GM23338 (cell line): ENCODE results near the gene CCDC63. TPM values are rescaled to one million over a fixed set of nuclear protein-coding genes. Genes with fewer than 3 reads are reported as not detected.
"Not testable (repeated sequence)": the region's sequence is repeated elsewhere in the genome, so short reads cannot be mapped to it uniquely, and the experiment has no call there.

ENCODE experiments used
- ATAC-seq: fragments of 200-7000 bp; cut with Tn5 transposase; 3 replicates; pipeline ENCODE4 v1.9.1; 2020
- DNase-seq: peaks from one replicate; pipeline ENCODE4 v3.0.0-alpha.2; 2015; ENCODE audit warnings: low spot score
- H2AFZ ChIP-seq: fragments of 200-600 bp; sonication (generic); 2 replicates; pipeline ENCODE4 v1.8.0; 2016; ENCODE audit warnings: antibody characterized with exemption, mild to moderate bottlenecking, moderate library complexity
- H3F3A ChIP-seq: fragments of 200-600 bp; sonication (generic); replicated peaks from 2 replicates; pipeline ENCODE4 v1.8.0; 2017; ENCODE audit warnings: antibody characterized with exemption, mixed run types, low read depth
- H3K27ac ChIP-seq: fragments of 200-600 bp; sonication (generic); 2 replicates; pipeline ENCODE4 v1.6.1; 2016; ENCODE audit warnings: low read depth
- H3K27me3 ChIP-seq: fragments of 200-600 bp; sonication (generic); 2 replicates; pipeline ENCODE4 v1.8.0; 2016; ENCODE audit warnings: mild to moderate bottlenecking, mixed run types, moderate library complexity; ENCODE audit not compliant: insufficient read depth
- H3K36me3 ChIP-seq: fragments of 200-600 bp; sonication (generic); 2 replicates; pipeline ENCODE4 v1.8.0; 2016; ENCODE audit warnings: mild to moderate bottlenecking; ENCODE audit not compliant: insufficient read depth
- H3K4me1 ChIP-seq: fragments of 200-600 bp; sonication (generic); 2 replicates; pipeline ENCODE4 v1.8.0; 2016; ENCODE audit warnings: mild to moderate bottlenecking, moderate library complexity; ENCODE audit not compliant: insufficient read depth
- H3K4me2 ChIP-seq: fragments of 200-600 bp; sonication (generic); 2 replicates; pipeline ENCODE4 v1.7.1; 2017; ENCODE audit warnings: mixed run types
- H3K4me3 ChIP-seq: fragments of 200-600 bp; sonication (generic); 2 replicates; pipeline ENCODE4 v1.6.1; 2016; ENCODE audit warnings: mixed run types
- H3K79me2 ChIP-seq: fragments of 200-600 bp; sonication (generic); replicated peaks from 2 replicates; pipeline ENCODE4 v1.8.0; 2017; ENCODE audit warnings: mild to moderate bottlenecking; ENCODE audit not compliant: insufficient read depth
- H3K9me2 ChIP-seq: fragments of 200-600 bp; sonication (generic); 2 replicates; pipeline ENCODE4 v1.8.0; 2017; ENCODE audit not compliant: insufficient read depth
- H4K20me1 ChIP-seq: fragments of 200-600 bp; sonication (generic); replicated peaks from 2 replicates; pipeline ENCODE4 v1.8.0; 2017; ENCODE audit warnings: mild to moderate bottlenecking; ENCODE audit not compliant: insufficient read depth
- H3K27ac Mint-ChIP-seq: 2 replicates; pipeline ENCODE4 v1.8.0; 2020; ENCODE audit warnings: inconsistent platforms, mild to moderate bottlenecking, moderate library complexity, mixed read lengths
- H3K27me3 Mint-ChIP-seq: 3 replicates; pipeline ENCODE4 v1.8.0; 2022; ENCODE audit warnings: low read depth, mild to moderate bottlenecking, moderate library complexity, mixed read lengths, inconsistent platforms; ENCODE audit not compliant: insufficient read depth, poor library complexity
- H3K36me3 Mint-ChIP-seq: 3 replicates; pipeline ENCODE4 v1.8.0; 2021; ENCODE audit warnings: low read depth, mild to moderate bottlenecking, inconsistent platforms, moderate library complexity, mixed read lengths
- H3K4me1 Mint-ChIP-seq: 3 replicates; pipeline ENCODE4 v1.8.0; 2020; ENCODE audit warnings: mild to moderate bottlenecking, inconsistent platforms, mixed read lengths
- H3K4me3 Mint-ChIP-seq: 3 replicates; pipeline ENCODE4 v1.8.0; 2021; ENCODE audit warnings: moderate library complexity, mild to moderate bottlenecking, inconsistent platforms, mixed read lengths
- H3K9me3 Mint-ChIP-seq: 3 replicates; pipeline ENCODE4 v1.8.0; 2020; ENCODE audit warnings: moderate library complexity, mild to moderate bottlenecking, inconsistent platforms, mixed read lengths
- CREB1 ChIP-seq: fragments of 250-450 bp; sonication (Bioruptor Pico); IDR thresholded peaks from 2 replicates; pipeline ENCODE4 v1.5.0; 2020; ENCODE audit warnings: low read depth, mild to moderate bottlenecking, moderate library complexity
- ETS1 ChIP-seq: IDR thresholded peaks from 2 replicates; pipeline ENCODE4 v1.6.1; 2016; ENCODE audit warnings: antibody characterized with exemption
- EZH2 ChIP-seq: fragments of 200-600 bp; sonication (generic); IDR thresholded peaks from one replicate; pipeline ENCODE4 v1.8.0; 2017; ENCODE audit warnings: antibody characterized with exemption, mild to moderate bottlenecking, low read depth; ENCODE audit not compliant: unreplicated experiment
- EZH2phosphoT487 ChIP-seq: fragments of 200-600 bp; sonication (generic); IDR thresholded peaks from one replicate; pipeline ENCODE4 v1.8.1; 2018; ENCODE audit warnings: antibody characterized with exemption; ENCODE audit not compliant: unreplicated experiment
- JUNB ChIP-seq: IDR thresholded peaks from one replicate; pipeline ENCODE4 v1.6.1; 2016; ENCODE audit warnings: antibody characterized with exemption; ENCODE audit not compliant: unreplicated experiment
- POLR2AphosphoS5 ChIP-seq: IDR thresholded peaks from 2 replicates; pipeline ENCODE4 v1.6.1; 2016; ENCODE audit warnings: antibody characterized with exemption, low read depth
- STAT1 ChIP-seq: IDR thresholded peaks from one replicate; pipeline ENCODE4 v1.6.1; 2016; ENCODE audit warnings: antibody characterized with exemption; ENCODE audit not compliant: unreplicated experiment
- ZNF114 ChIP-seq: fragments of 250-450 bp; sonication (Bioruptor Pico); IDR thresholded peaks from 2 replicates; pipeline ENCODE4 v1.5.0; 2020; ENCODE audit warnings: mild to moderate bottlenecking, moderate library complexity
- polyA plus RNA-seq: library from polyadenylated mRNA; unstranded; fragments of >200 nt; fragmentation: Nextera tagmentation; extraction: Ambion mirVana; gene quantifications from 2 replicates; pipeline ENCODE4 v1.2.1, GENCODE V29; 2016
- total RNA-seq: library from RNA; depleted of rRNA; stranded (reverse); fragments of >200 nt; shearing (Covaris generic); gene quantifications from 2 replicates; pipeline ENCODE4 v1.2.3, GENCODE V29; 2014
- TF ChIP-seq, protein P1 (sequence below), 2 experiments: fragments of 200-600 bp in 1 of 2; sonication (generic) in 1 of 2; conservative IDR thresholded peaks; 2 replicates each; pipeline versions ENCODE4 v1.5.1 to v1.6.1; 2016 to 2017; ENCODE audit warnings: antibody characterized with exemption in 2 of 2, low read depth in 2 of 2, mild to moderate bottlenecking in 2 of 2, moderate library complexity in 1 of 2

The CCDC63 gene
- total and polyA plus RNA-seq, 2 experiments from 2014 or later = 1.8 TPM; not detected in 1

GRCh38 chr12:110943373-110943772 lies 96.6 kb downstream of the CCDC63 start (continued):
- TF ChIP-seq EZH2phosphoT487 (no peak), ETS1 (no peak), ZNF114 (CRISPR knock-in tag) (no peak)

DNA sequence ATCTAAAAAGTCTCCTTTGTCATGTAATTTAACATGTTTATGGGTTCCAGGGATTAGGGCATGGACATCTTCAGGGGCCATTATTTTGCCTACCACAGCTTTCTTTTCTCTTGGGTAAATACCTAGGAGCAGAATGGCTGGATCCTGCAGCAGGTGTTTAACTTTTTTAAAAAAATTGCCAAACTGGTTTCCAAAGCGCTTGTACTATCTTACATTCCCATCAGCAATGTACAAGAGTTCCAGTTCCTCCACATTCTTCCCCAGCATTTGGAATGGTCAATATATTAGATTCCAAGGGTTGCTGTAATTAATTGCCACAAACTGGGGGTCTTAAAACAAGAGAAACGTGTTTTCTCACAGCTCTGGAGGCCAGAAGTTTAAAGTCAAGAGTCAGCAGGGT lies 101.3 kb downstream of the CCDC63 start:
- Mint-ChIP-seq H3K27ac (no peak overlapping the region), H3K4me1 (no peaks in the 10 kb centered on the region), H3K9me3 (peaks cover 66% of the 10 kb centered on the region), H3K27me3 (no peaks in the 10 kb centered on the region), H3K4me3 (no peak overlapping the region), H3K36me3 (peaks cover 45% of the 10 kb centered on the region; the same call in 2 of the 3 replicates)
- Histone ChIP-seq H3K27ac (no peak overlapping the region), H3K36me3 (0 out of 2 replicates have a peak, but pooled peaks cover 5% of the 10 kb centered on the region), H3K9me2 (0 out of 2 replicates have a peak, but pooled peaks cover 8% of the 10 kb centered on the region), H3K4me1 (no peaks in the 10 kb centered on the region), H2AFZ (no peak overlapping the region), H3K4me2 (no peak overlapping the region), H3K4me3 (no peak overlapping the region), H4K20me1 (no peaks in the 10 kb centered on the region), H3K27me3 (no peaks in the 10 kb centered on the region), H3F3A (no peaks in the 10 kb centered on the region), H3K79me2 (no peaks in the 10 kb centered on the region)
- no peak for DNase-seq
- no peak for ATAC-seq
- TF ChIP-seq, protein P1, sequence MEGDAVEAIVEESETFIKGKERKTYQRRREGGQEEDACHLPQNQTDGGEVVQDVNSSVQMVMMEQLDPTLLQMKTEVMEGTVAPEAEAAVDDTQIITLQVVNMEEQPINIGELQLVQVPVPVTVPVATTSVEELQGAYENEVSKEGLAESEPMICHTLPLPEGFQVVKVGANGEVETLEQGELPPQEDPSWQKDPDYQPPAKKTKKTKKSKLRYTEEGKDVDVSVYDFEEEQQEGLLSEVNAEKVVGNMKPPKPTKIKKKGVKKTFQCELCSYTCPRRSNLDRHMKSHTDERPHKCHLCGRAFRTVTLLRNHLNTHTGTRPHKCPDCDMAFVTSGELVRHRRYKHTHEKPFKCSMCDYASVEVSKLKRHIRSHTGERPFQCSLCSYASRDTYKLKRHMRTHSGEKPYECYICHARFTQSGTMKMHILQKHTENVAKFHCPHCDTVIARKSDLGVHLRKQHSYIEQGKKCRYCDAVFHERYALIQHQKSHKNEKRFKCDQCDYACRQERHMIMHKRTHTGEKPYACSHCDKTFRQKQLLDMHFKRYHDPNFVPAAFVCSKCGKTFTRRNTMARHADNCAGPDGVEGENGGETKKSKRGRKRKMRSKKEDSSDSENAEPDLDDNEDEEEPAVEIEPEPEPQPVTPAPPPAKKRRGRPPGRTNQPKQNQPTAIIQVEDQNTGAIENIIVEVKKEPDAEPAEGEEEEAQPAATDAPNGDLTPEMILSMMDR (conservative IDR thresholded peaks at IDR 0.05; ENCODE audit: low read depth in 2 of 2) = no peak
- no peak for TF ChIP-seq JUNB
- TF ChIP-seq STAT1 = no peak
- TF ChIP-seq ETS1 = no peak
- no peak for TF ChIP-seq CREB1 (CRISPR knock-in tag)
- TF ChIP-seq EZH2 = no peak
- TF ChIP-seq POLR2AphosphoS5 = no peak

DNA sequence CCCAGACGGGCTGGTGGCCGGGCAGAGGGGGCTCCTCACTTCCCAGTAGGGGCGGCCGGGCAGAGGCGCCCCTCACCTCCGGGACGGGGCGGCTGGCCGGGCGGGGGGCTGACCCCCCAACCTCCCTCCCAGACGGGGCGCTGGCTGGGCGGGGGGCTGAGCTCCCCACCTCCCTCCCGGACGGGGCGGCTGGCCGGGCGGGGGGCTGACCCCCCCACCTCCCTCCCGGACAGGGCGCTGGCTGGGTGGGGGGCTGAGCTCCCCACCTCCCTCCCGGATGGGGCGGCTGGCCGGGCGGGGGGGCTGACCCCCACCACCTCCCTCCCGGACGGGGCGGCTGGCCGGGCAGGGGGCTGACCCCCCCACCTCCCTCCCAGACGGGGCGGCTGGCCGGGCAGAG lies 103.7 kb downstream of the CCDC63 start:
- not testable (repeated sequence) for H4K20me1 ChIP-seq, H3K4me3 ChIP-seq, H3K27me3 Mint-ChIP-seq, ATAC-seq, H3K4me1 ChIP-seq, DNase-seq, H2AFZ ChIP-seq, H3K27ac ChIP-seq, H3K27ac Mint-ChIP-seq, H3K9me2 ChIP-seq, H3K79me2 ChIP-seq, H3K4me3 Mint-ChIP-seq, H3F3A ChIP-seq, H3K36me3 ChIP-seq, H3K4me2 ChIP-seq, H3K27me3 ChIP-seq, H3K4me1 Mint-ChIP-seq
- peaks cover 65% of the 10 kb centered on the region for H3K9me3 Mint-ChIP-seq
- peaks cover 38% of the 10 kb centered on the region; the same call in 2 of the 3 replicates for H3K36me3 Mint-ChIP-seq

GRCh38 chr12:110950867-110951266 lies 104.1 kb downstream of the CCDC63 start:
- not testable (repeated sequence) for H3K27ac ChIP-seq, H3K27ac Mint-ChIP-seq, H3K79me2 ChIP-seq, H4K20me1 ChIP-seq, ATAC-seq, H3K9me2 ChIP-seq, H3K4me3 Mint-ChIP-seq, DNase-seq, H3K27me3 ChIP-seq, H3F3A ChIP-seq, H2AFZ ChIP-seq, H3K4me1 ChIP-seq, H3K4me3 ChIP-seq, H3K4me2 ChIP-seq, H3K27me3 Mint-ChIP-seq, H3K36me3 ChIP-seq, H3K4me1 Mint-ChIP-seq
- Mint-ChIP-seq H3K36me3 (peaks cover 34% of the 10 kb centered on the region; the same call in 2 of the 3 replicates), H3K9me3 (peaks cover 61% of the 10 kb centered on the region)
